ENCODE results near the gene MRPS18B.

DNA sequence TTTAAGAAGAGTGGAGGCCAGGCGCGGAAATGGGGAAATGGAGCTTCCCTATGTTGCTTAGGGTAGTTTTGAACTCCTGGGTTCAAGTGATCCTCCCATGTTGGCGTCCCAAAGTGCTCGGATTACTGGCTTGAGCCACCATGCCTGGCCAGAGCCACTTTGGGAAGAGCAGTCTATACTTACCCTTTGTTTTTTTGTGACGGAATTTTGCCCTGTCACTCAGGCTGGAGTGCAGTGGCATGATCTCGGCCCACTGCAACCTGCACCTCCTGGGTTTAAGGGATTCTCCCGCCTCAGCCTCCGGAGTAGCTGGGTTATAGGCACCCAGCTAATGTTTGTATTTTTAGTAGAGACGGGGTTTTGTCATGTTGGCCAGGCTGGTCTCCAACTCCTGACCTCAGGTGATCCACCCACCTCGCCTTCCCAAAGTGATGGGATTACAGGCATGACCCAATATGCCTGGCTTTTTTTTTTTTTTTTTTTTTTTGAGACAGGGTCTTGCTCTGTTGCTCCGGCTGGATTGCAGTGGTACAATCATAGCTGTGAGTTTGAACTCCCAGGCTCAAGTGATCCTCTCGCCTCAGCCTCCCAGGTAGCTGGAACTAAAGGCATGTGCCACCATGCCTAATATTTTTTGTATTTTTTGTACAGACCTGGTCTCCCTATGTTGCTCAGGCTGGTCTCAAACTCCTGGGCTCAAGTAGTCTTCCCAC is 18.6 kb upstream of the MRPS18B start:
- TF ChIP-seq, protein P1, sequence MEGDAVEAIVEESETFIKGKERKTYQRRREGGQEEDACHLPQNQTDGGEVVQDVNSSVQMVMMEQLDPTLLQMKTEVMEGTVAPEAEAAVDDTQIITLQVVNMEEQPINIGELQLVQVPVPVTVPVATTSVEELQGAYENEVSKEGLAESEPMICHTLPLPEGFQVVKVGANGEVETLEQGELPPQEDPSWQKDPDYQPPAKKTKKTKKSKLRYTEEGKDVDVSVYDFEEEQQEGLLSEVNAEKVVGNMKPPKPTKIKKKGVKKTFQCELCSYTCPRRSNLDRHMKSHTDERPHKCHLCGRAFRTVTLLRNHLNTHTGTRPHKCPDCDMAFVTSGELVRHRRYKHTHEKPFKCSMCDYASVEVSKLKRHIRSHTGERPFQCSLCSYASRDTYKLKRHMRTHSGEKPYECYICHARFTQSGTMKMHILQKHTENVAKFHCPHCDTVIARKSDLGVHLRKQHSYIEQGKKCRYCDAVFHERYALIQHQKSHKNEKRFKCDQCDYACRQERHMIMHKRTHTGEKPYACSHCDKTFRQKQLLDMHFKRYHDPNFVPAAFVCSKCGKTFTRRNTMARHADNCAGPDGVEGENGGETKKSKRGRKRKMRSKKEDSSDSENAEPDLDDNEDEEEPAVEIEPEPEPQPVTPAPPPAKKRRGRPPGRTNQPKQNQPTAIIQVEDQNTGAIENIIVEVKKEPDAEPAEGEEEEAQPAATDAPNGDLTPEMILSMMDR (conservative IDR thresholded peaks at IDR 0.05; ENCODE audit: low read length), result no peak
- TF ChIP-seq EZH2phosphoT487 (IDR thresholded peaks at IDR 0.05; ENCODE audit: borderline replicate concordance, low read depth, low read length), result no peak

All from OCI-LY7 (cell line).